PFSK-1 (cell line): Measurements from ENCODE around the gene CLASP1.

Source experiments
- TAF1 ChIP-seq: IDR thresholded peaks from 2 replicates; pipeline ENCODE4 v1.6.1; 2012; ENCODE audit warnings: low read length, control low read depth, borderline replicate concordance; ENCODE audit not compliant: insufficient read depth
- TF ChIP-seq, protein P1 (sequence below), 2 experiments: IDR thresholded peaks; 2 replicates each; pipeline versions ENCODE4 v1.6.1 to v1.8.0; 2011 to 2012; ENCODE audit warnings: low read depth in 2 of 2, low read length in 2 of 2, control low read depth in 1 of 2, inconsistent platforms in 1 of 2, mild to moderate bottlenecking in 1 of 2, moderate library complexity in 1 of 2; ENCODE audit not compliant: insufficient read depth in 1 of 2

DNA sequence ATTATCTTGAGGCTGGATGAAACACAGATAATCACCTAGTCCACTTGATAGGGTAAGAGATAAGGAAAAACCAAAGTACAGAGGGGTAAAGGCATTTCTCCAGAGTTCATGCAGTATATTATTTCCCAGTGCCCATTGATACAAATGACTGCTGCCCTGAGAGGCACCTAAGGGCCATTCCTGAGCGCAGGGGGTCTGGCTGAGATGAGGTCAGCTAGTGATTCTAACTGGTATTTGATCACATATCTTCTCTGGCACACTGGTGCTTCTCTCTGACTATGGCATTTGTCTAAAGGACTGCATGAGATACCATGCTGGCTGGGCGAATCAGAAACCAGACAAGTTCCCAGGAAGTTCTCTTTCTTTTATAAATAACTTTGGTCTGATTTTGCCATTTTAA, 291.0 kb downstream of the CLASP1 start:
- no peak for TF ChIP-seq TAF1
- TF ChIP-seq, protein P1, sequence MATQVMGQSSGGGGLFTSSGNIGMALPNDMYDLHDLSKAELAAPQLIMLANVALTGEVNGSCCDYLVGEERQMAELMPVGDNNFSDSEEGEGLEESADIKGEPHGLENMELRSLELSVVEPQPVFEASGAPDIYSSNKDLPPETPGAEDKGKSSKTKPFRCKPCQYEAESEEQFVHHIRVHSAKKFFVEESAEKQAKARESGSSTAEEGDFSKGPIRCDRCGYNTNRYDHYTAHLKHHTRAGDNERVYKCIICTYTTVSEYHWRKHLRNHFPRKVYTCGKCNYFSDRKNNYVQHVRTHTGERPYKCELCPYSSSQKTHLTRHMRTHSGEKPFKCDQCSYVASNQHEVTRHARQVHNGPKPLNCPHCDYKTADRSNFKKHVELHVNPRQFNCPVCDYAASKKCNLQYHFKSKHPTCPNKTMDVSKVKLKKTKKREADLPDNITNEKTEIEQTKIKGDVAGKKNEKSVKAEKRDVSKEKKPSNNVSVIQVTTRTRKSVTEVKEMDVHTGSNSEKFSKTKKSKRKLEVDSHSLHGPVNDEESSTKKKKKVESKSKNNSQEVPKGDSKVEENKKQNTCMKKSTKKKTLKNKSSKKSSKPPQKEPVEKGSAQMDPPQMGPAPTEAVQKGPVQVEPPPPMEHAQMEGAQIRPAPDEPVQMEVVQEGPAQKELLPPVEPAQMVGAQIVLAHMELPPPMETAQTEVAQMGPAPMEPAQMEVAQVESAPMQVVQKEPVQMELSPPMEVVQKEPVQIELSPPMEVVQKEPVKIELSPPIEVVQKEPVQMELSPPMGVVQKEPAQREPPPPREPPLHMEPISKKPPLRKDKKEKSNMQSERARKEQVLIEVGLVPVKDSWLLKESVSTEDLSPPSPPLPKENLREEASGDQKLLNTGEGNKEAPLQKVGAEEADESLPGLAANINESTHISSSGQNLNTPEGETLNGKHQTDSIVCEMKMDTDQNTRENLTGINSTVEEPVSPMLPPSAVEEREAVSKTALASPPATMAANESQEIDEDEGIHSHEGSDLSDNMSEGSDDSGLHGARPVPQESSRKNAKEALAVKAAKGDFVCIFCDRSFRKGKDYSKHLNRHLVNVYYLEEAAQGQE (IDR thresholded peaks at IDR 0.05; ENCODE audit: insufficient read depth in 1 of 2, low read depth in 2 of 2, low read length in 2 of 2), result no peak
